ENCODE measurements around the gene HUS1. TPM values are rescaled to one million over a fixed set of nuclear protein-coding genes. Genes with fewer than 3 reads are reported as not detected.

HUS1 gene
- total and polyA plus RNA-seq, 2 of the 13 experiments (the other 11 are each of a cell fraction or from before 2014, with no cell fraction given), result 14.8 to 16.9 TPM

GRCh38 chr7:47990592-47990991, 11.2 kb upstream of the HUS1 start:
- no TSS peak for BruUV-seq (replicated peaks)

More at GRCh38 chr7:47990592-47990991, 11.2 kb upstream of the HUS1 start:
- DNase-seq (ENCODE audit: low spot score), result no peak
- in situ Hi-C loops (cut with HindIII; ENCODE audit: extremely low pct_ligation_motif_present, low pct_unique_long_range_greater_than_20kb) (loop anchor here (5.0 kb wide), 1 partner anchor 122 kb away; no protein-coding TSS in a partner anchor), intact Hi-C loops (cut with micrococcal nuclease; ENCODE audit: unreplicated experiment) (loop anchor here (2.0 kb wide), 2 partner anchors 98 to 164 kb away; partner anchors contain the start of gene UPP1)
- POLR2A ChIA-PET, result interaction anchor here (0.6 to 2.2 kb wide), 2 partner anchors 98 to 148 kb away, joined by 3 to 12 read pairs; partner anchors contain the start of gene UPP1
- Histone ChIP-seq H2AFZ (ENCODE audit: low read length) (no peak overlapping the region), H3K27me3 (ENCODE audit: control insufficient read depth in 1 of 2, insufficient read depth in 2 of 2, low read length in 2 of 2) (0 out of 5 replicates have a peak, but pooled peaks cover 0 to 6% of the 10 kb centered on the region in 2 experiments), H3K4me2 (ENCODE audit: low read depth, low read length) (no peak overlapping the region), H4K20me1 (ENCODE audit: insufficient read depth, low read length) (no peaks in the 10 kb centered on the region), H3K4me1 (ENCODE audit: insufficient read depth, low read length) (peaks cover 40% of the 10 kb centered on the region), H3K79me2 (ENCODE audit: insufficient read depth, low read length) (no peaks in the 10 kb centered on the region), H3K9me3 (ENCODE audit: low read length) (no peaks in the 10 kb centered on the region), H3K9ac (ENCODE audit: insufficient read depth, low read depth, low read length) (no peak overlapping the region), H3K4me3 (replicated peaks in 1 of 3; ENCODE audit: insufficient read depth in 1 of 3, low read depth in 2 of 3, low read length in 3 of 3) (no peak overlapping the region), H3K36me3 (replicated peaks in 1 of 2; ENCODE audit: control insufficient read depth in 1 of 2, insufficient read depth in 2 of 2, low read length in 2 of 2) (no peaks in the 10 kb centered on the region), H3K27ac (ENCODE audit: extremely low read length, insufficient read depth, low read length) (no peak overlapping the region)
- no peak for FAIRE-seq
- WGBS (ENCODE audit: low lambda C conversion rate), result 69% methylated on average over 5 of the region's 5 CpGs
- CTCF ChIA-PET (ENCODE audit: low intra/inter-chr PET ratio, low total read pairs), result interaction anchor here (1.8 kb wide), 1 partner anchor 120 kb away, joined by 24 read pairs; no protein-coding TSS in a partner anchor
- no peak for ATAC-seq
- no peak for TF ChIP-seq PAWR (CRISPR knock-in tag; IDR thresholded peaks at IDR 0.05; ENCODE audit: borderline replicate concordance)
- no peak for TF ChIP-seq PRDM15 (CRISPR knock-in tag; IDR thresholded peaks at IDR 0.05)
- no peak for TF ChIP-seq GTF3A (CRISPR knock-in tag; conservative IDR thresholded peaks at IDR 0.05)
- no peak for TF ChIP-seq HOXA9 (CRISPR knock-in tag; IDR thresholded peaks at IDR 0.05; ENCODE audit: borderline replicate concordance)
- TF ChIP-seq ZNF775 (CRISPR knock-in tag; IDR thresholded peaks at IDR 0.05; ENCODE audit: borderline replicate concordance), result no peak
- TF ChIP-seq ZNF619 (CRISPR knock-in tag; IDR thresholded peaks at IDR 0.05), result no peak
